HG02885 (cell line): Measurements from ENCODE around the gene RFX1.
A peak's percentile ranks its signal among the peaks of the same experiment; 100 is the strongest.

Experiments
- ATAC-seq: cut with Tn5 transposase; IDR thresholded peaks from one replicate; pipeline ENCODE4 v1.9.1; 2021; ENCODE audit warnings: mild to moderate bottlenecking; ENCODE audit not compliant: unreplicated experiment, poor library complexity

RFX1 gene

GRCh38 chr19:13964776-13965175 lies 41.3 kb downstream of the RFX1 start:
- ATAC-seq, result no peak

GRCh38 chr19:13963603-13964105 lies 42.5 kb downstream of the RFX1 start:
- ATAC-seq, result no peak

- ATAC-seq, result no peak
Measured at GRCh38 chr19:13962699-13963602, 43.2 kb downstream of the RFX1 start.

GRCh38 chr19:13961826-13962698 lies 44.1 kb downstream of the RFX1 start:
- no peak for ATAC-seq

GRCh38 chr19:13960863-13961784 lies 45.0 kb downstream of the RFX1 start:
- no peak for ATAC-seq

- ATAC-seq, result no peak
Measured at GRCh38 chr19:13959962-13960862, 45.9 kb downstream of the RFX1 start.

GRCh38 chr19:13959141-13959961 lies 46.8 kb downstream of the RFX1 start:
- no peak for ATAC-seq

GRCh38 chr19:13958043-13958442 lies 48.1 kb downstream of the RFX1 start:
- no peak for ATAC-seq

GRCh38 chr19:13957051-13957450 lies 49.1 kb downstream of the RFX1 start:
- ATAC-seq, result no peak

- no peak for ATAC-seq
Measured at GRCh38 chr19:13956365-13956744, 49.8 kb downstream of the RFX1 start.

GRCh38 chr19:13955662-13956364 lies 50.3 kb downstream of the RFX1 start:
- no peak for ATAC-seq

- ATAC-seq, result no peak
Measured at GRCh38 chr19:13954185-13954584, 51.9 kb downstream of the RFX1 start.

- ATAC-seq, result no peak
Measured at GRCh38 chr19:13952931-13953531, 53.1 kb downstream of the RFX1 start.

- ATAC-seq, result peak; percentile 95
Measured at GRCh38 chr19:13952154-13952930, 53.8 kb downstream of the RFX1 start, which contains the start of gene DCAF15. Gene DCAF15 (plus strand): TSS chr19:13952509. CDS start chr19:13952513, 4 bp downstream.

- no peak for ATAC-seq
Measured at GRCh38 chr19:13951799-13952153, 54.3 kb downstream of the RFX1 start.

- ATAC-seq, result no peak
Measured at GRCh38 chr19:13951043-13951442, 55.1 kb downstream of the RFX1 start.
